Measurements from ENCODE around the gene TXNRD2.

Gene TXNRD2

GRCh38 chr22:19904935-19905334 lies 36.7 kb downstream of the TXNRD2 start:
- DNase-seq (ENCODE audit: low spot score): no peak

GRCh38 chr22:19904174-19904856 lies 37.3 kb downstream of the TXNRD2 start:
- DNase-seq (ENCODE audit: low spot score): no peak

GRCh38 chr22:19903513-19903912 lies 38.1 kb downstream of the TXNRD2 start:
- DNase-seq (ENCODE audit: low spot score): no peak

- no peak for DNase-seq (ENCODE audit: low spot score)
These were observed 38.6 kb downstream of the TXNRD2 start for GRCh38 chr22:19903031-19903430.

- no peak for DNase-seq (ENCODE audit: low spot score)
These were observed 39.3 kb downstream of the TXNRD2 start for GRCh38 chr22:19902245-19902715.

- DNase-seq (ENCODE audit: low spot score): no peak
These were observed 39.9 kb downstream of the TXNRD2 start for GRCh38 chr22:19901577-19902244.

- DNase-seq (ENCODE audit: low spot score): no peak
These were observed 40.7 kb downstream of the TXNRD2 start for GRCh38 chr22:19900707-19901436.

- DNase-seq (ENCODE audit: low spot score): no peak
These were observed 42.6 kb downstream of the TXNRD2 start for GRCh38 chr22:19898831-19899567.

GRCh38 chr22:19898145-19898544 lies 43.5 kb downstream of the TXNRD2 start:
- DNase-seq (ENCODE audit: low spot score): no peak

- no peak for DNase-seq (ENCODE audit: low spot score)
These were observed 43.9 kb downstream of the TXNRD2 start for GRCh38 chr22:19897726-19898125.

GRCh38 chr22:19896665-19897355 lies 44.8 kb downstream of the TXNRD2 start:
- no peak for DNase-seq (ENCODE audit: low spot score)

- no peak for DNase-seq (ENCODE audit: low spot score)
These were observed 46.3 kb downstream of the TXNRD2 start for GRCh38 chr22:19895160-19895849.

- DNase-seq (ENCODE audit: low spot score): no peak
These were observed 48.3 kb downstream of the TXNRD2 start for GRCh38 chr22:19893363-19893762.

GRCh38 chr22:19892925-19893324 lies 48.7 kb downstream of the TXNRD2 start:
- DNase-seq (ENCODE audit: low spot score): no peak

- no peak for DNase-seq (ENCODE audit: low spot score)
These were observed 49.2 kb downstream of the TXNRD2 start for GRCh38 chr22:19892257-19892879.

- no peak for DNase-seq (ENCODE audit: low spot score)
These were observed 50.0 kb downstream of the TXNRD2 start for GRCh38 chr22:19891317-19892256.

GRCh38 chr22:19890502-19891316 lies 50.9 kb downstream of the TXNRD2 start:
- DNase-seq (ENCODE audit: low spot score): no peak

GRCh38 chr22:19889951-19890350 lies 51.7 kb downstream of the TXNRD2 start:
- no peak for DNase-seq (ENCODE audit: low spot score)
